SK-MEL-5 (cell line): ENCODE measurements around the gene KIF2C. TPM values are rescaled to one million over a fixed set of nuclear protein-coding genes. Genes with fewer than 3 reads are reported as not detected.
A peak's percentile ranks its signal among the peaks of the same experiment; 100 is the strongest.
"Not testable (repeated sequence)": the region's sequence is repeated elsewhere in the genome, so short reads cannot be mapped to it uniquely, and the experiment has no call there.

Experiments used
- DNase-seq: peaks from one replicate; pipeline ENCODE4 v3.0.0-alpha.2; 2016; ENCODE audit warnings: low read depth, low spot score
- in situ Hi-C: cut with HindIII; loops from 2 replicates; pipeline ENCODE4 v1.10.0; 2016; ENCODE audit warnings: low sequenced_read_pairs, high pct_unique_total_duplicates, low pct_unique_long_range_greater_than_20kb
- total RNA-seq: library from RNA; depleted of rRNA; stranded (reverse); fragments of >200 nt; shearing (Covaris generic); gene quantifications from 2 replicates; pipeline ENCODE4 v1.2.3, GENCODE V29; 2014

The KIF2C gene
- total RNA-seq, 1 experiment from 2014 or later, result 30.5 TPM

- in situ Hi-C loops, result no loop called here
- no peak for DNase-seq
These were observed 46.0 kb downstream of the KIF2C start for GRCh38 chr1:44785501-44786137.

DNA sequence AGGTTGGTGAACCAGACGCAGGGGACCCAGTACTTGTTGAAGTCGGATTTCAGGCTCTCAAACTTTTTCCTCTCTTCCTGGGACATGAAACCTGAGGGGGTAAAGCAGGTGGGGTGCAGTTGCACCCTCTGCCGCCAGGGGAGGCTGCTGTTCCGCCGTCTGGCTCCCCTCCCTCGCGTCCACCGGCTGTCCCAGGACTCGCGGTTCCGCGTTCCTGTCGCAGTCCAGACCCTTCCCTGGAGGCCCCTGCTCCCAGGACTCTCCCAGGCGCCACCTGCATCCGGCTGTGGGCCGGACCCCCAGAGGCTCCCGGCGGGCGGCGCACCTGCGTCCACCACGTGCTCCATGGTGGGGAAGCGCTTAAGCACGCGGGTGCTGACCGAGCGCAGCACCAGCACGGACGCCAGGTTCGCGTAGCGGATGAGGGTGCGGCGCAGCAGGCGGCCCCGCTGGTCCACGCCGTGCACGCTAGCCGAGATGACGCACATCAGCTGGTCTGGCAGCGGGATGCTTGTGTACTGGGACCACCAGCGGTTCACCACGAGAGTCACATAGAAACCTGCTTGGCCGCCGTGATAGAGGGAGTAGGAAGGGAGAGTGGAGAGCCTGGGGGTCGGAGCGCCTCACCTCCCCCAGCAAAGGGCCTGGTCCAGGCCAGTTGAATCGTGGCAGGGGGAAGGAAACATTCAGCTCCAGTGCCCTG is 46.7 kb downstream of the KIF2C start:
- in situ Hi-C loops, result no loop called here
- DNase-seq, result peak; percentile 39

DNA sequence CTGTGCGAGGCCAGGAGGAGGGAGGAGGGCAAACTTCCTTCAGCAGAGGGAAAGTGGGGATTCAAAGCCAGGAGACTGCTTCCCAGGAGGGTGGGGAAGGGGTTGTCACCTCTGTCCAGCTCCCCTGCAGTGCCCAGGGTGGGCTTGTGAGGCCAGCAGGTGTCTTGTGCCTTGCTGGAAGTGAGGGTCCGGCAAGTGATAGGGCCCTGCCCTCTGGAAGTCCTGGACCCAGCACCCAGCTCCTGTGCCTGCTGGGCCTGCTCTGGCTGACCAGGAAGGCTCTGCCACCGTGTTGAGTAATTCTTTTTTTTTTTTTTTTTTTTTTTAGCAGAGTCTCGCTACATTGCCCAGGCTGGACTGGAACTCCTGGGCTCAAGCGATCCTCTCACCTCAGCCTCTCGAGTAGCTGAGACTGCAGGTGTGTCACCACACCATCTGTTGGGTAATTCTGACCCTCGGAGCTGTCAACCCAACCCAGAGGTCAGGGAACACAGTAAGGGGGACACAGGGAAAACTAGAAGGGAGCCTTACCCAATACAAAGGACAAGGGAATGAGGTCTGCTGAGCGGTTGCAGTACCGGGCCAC is 47.3 kb downstream of the KIF2C start:
- DNase-seq, result no peak
- in situ Hi-C loops, result no loop called here

- DNase-seq, result no peak
- in situ Hi-C loops, result no loop called here
These were observed 47.9 kb downstream of the KIF2C start for GRCh38 chr1:44787506-44787905.

DNA sequence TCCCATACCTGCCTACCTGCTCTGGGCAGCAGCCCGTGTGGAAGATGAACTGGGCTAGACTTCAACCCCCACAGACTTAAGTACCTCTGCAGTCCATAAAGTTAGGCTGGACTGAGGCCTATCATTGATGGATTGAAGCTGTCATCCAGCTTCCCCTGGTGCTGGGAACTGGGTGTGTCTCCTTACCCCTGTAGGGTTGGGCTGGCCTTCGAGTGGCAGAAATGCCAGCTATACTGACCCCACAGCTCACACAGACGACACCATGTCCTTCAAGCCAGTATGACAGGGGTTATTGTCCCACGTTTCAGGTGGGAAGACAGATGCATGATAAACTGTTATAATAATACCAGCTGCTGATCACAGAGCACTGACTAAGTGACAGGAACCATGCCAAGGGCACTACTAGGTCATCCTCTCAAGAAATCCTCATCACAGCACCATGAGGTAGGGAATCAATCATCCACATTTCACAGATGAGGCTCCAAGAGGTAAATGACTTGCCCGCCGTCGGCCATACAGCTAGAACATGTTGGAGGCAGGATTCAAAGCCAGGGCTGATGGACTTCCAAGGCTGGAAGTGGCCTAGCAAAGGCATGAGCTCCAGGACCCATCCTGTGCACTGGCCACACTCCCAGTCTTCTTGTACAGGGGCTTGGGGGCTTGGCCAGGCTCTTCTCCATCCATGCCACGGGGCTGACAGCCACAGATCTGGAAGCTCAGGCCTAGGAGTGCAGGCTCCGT is 48.7 kb downstream of the KIF2C start, which contains the start of gene BEST4:
Gene BEST4, minus strand, starts transcription at position 51 of the 741 bp plus-strand sequence. CDS start 465 bp downstream, outside the sequence.
- no peak for DNase-seq
- in situ Hi-C loops, result no loop called here

DNA sequence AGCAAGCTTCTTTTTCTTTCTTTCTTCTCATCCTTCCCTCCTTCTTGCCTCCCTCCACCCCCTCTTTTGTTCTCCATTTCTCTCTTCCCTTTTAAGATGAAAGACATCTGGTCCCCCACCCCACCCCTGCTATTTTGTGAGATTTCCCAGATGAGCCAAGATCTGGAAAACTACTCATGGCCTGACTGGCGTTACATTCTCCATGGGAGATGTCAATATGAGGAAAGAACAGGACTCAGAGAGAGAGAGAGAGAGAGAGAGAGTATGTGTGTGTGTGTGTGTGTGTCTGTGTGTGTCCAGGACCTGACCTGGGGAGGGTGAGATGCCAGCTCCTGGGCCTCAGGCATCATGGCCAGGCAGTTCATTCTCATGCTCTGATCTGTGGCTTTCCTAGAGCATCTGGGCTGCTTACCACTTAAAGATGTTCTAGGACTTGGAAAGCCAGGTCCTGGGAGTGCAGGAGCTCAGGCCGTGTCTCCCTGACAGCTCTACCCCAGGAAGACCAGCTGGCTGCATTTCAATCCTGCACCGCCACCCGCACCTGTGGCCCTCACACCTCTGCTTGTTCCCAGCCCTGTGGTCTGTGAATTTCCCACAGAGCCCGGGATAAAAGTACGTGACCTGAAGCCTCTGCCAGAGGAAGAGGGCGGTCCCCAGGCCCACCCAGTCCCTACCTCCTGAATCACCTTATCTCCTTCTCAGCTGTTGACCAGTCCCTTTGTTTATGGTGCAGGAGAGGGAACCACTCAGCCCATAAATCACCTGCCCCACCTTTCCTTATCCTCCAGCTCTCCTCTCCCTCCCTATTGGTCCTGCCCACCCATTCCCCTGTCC is 51.5 kb downstream of the KIF2C start:
- DNase-seq, result no peak
- in situ Hi-C loops, result no loop called here

DNA sequence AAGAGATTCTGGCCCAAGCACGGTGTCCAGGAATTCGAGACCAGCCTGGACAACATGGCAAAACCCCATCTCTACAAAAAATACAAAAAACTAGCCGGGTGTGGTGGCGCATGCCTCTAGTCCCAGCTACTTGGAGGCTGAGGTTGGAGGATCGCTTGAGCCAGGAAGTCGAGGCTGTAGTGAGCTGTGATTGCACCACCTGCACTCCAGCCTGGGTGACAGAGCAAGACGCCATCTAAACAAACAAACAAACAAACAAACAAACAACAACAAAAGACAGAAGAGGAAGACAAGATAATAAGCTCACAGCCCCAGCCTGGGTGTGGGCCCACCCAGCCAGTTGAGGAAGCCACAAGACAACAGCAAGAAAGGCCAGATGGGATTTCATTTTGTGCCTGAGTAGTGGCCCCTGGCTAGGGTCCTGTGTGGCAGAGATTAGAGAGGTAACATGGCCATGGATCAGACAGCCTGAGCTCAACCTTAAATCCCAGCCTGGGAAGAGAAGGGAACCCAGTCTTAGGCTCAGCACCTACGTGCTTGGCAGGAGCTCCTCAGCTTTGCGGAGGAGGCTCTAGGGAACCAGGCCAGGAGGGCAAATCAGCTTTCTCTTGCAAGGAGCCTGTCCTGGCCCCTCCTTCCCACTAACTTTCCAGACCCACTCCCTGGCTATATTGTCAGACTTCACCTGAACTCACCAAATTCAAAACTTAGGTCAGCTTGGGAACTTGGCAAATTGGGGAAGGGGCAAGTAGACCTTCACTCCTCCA is 53.3 kb downstream of the KIF2C start:
- in situ Hi-C loops, result no loop called here

GRCh38 chr1:44797886-44798285 is 58.2 kb downstream of the KIF2C start:
- in situ Hi-C loops, result not testable (repeated sequence)

More for the DNA sequence above, 53.3 kb downstream of the KIF2C start:
- DNase-seq, result no peak

GRCh38 chr1:44798481-44799365 is 59.1 kb downstream of the KIF2C start:
- no peak for DNase-seq
- in situ Hi-C loops, result no loop called here

More at GRCh38 chr1:44797886-44798285, 58.2 kb downstream of the KIF2C start:
- DNase-seq, result not testable (repeated sequence)

GRCh38 chr1:44799770-44800584 is 60.3 kb downstream of the KIF2C start, which contains the start of gene PLK3:
Gene PLK3, plus strand, starts transcription at chr1:44800377. Its CDS starts 87 bp downstream, at chr1:44800464.
- in situ Hi-C loops, result no loop called here
- DNase-seq, result peak; percentile 95

DNA sequence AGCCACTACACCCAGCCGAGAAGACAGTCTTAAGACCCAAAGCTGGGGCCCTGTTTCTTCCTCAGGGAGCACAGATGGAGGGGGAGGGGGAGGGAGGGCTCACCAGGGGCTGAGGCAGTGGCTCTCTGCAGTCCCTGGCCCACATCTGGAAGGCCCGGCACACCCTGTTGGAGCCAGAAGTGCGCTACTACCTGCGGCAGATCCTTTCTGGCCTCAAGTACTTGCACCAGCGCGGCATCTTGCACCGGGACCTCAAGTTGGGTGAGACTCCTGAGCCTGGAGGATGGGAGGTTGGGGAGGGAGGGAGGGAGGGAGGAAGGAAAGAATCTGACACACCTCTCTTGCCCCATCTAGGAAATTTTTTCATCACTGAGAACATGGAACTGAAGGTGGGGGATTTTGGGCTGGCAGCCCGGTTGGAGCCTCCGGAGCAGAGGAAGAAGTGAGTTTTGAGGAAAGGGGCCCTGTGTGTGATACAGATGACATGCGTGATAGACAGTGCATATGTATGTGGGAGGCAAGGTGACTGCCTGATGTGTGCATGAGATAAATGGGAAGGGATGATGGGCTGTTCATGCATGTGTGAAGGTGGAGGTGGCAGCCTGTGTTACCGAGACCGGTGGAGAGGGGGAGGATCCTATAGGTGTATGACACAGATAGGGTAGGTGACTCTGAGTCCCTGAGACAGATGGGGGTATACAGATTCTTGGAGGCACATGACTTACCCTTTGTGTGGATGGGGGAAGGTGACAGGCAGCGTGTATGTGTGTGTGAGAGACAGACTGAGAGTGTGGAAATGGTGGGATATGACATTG is 62.1 kb downstream of the KIF2C start:
- in situ Hi-C loops, result no loop called here
- DNase-seq, result no peak

- in situ Hi-C loops, result no loop called here
- no peak for DNase-seq
These were observed 62.8 kb downstream of the KIF2C start for GRCh38 chr1:44802306-44803061.

DNA sequence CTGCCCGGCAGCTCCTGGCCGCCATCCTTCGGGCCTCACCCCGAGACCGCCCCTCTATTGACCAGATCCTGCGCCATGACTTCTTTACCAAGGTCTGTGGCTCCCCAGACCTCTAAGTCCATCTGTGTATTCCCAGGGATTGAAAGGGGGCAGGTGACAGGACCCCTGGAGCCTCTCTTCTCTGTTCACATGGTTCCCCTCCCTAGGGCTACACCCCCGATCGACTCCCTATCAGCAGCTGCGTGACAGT is 63.4 kb downstream of the KIF2C start:
- no peak for DNase-seq
- in situ Hi-C loops, result no loop called here
